Fibroblast of pulmonary artery (primary cell): Measurements from ENCODE around the gene KCNJ2.
A peak's percentile ranks its signal among the peaks of the same experiment; 100 is the strongest.

Experiments used
- DNase-seq: peaks from one replicate; pipeline ENCODE4 v3.0.0-alpha.2; 2010; ENCODE audit warnings: low read depth
- H3K4me3 ChIP-seq: replicated peaks from 2 replicates; pipeline ENCODE4 v1.5.1; 2011; ENCODE audit warnings: low read depth, mild to moderate bottlenecking, control low read depth, low read length, moderate library complexity
- TF ChIP-seq, protein P1 (sequence below): IDR thresholded peaks from 2 replicates; pipeline ENCODE4 v1.5.1; 2011; ENCODE audit warnings: mild to moderate bottlenecking, control low read depth, low read length, inconsistent platforms; ENCODE audit errors: missing control alignments

The KCNJ2 gene

DNA sequence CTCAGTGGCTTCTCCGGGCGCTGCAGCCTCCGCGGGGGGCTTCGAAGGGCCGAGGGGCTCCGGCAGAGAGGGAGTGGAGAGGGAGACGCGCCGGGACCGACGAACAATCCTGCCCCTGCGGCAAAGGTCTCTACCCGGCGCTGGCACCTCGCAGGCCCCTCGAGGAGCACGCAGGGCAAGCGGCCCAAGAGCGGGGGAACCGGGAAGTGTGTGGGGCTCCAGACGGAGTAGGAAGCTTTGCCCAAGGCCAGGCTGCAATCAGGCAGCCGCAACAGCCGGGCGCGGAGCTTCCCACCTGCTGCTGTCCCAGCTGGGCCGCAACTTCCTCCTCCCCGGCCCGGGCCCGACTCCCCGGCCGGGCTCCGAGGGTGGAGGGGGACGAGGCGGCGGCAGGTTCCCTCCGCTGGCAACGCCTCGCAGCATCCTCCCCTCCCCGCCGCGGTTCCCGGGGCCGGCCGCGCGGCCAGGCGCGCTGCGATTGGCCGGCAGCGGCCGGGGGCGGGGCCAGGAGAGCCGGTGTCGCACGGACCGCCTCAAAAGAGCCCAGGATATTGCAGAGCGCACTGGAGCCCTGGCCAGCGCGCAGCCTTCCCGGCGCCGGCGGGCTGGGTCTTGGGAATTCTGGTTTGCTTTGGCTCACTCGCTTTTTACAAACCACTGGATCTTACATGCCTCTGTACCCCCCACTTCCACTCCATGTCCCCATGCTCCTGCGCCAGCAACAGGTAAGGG, at the start of gene KCNJ2:
KCNJ2 (plus strand) TSS at position 556 of the 732 bp plus-strand sequence. CDS start 5,508 bp downstream, outside the sequence.
- peak; percentile 61 for DNase-seq
- peak within 1 kb of the TSS; percentile 52 for H3K4me3 ChIP-seq
- TF ChIP-seq, protein P1, sequence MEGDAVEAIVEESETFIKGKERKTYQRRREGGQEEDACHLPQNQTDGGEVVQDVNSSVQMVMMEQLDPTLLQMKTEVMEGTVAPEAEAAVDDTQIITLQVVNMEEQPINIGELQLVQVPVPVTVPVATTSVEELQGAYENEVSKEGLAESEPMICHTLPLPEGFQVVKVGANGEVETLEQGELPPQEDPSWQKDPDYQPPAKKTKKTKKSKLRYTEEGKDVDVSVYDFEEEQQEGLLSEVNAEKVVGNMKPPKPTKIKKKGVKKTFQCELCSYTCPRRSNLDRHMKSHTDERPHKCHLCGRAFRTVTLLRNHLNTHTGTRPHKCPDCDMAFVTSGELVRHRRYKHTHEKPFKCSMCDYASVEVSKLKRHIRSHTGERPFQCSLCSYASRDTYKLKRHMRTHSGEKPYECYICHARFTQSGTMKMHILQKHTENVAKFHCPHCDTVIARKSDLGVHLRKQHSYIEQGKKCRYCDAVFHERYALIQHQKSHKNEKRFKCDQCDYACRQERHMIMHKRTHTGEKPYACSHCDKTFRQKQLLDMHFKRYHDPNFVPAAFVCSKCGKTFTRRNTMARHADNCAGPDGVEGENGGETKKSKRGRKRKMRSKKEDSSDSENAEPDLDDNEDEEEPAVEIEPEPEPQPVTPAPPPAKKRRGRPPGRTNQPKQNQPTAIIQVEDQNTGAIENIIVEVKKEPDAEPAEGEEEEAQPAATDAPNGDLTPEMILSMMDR = no peak

DNA sequence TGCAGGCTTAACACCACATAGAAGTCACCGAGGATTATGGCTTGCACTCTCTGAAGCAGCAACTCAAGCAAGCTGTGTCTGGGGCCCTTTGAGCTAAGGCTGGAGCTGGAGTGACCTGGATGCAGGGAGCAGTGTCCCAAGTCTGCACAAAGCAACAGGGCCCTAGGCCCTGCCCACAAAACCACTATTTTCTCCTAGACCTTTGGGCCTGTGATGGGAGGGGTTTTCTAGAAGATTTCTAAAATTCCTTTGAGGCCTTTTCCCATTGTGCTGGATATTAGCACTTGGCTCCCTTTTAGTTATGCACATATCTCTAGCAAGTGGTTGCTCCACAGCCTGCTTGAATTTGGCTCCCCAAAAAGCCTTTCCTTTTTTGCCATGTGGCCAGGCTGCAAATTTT, 49.8 kb upstream of the KCNJ2 start:
- DNase-seq = no peak
- TF ChIP-seq, protein P1 = no peak
- H3K4me3 ChIP-seq = no peak overlapping the region

DNA sequence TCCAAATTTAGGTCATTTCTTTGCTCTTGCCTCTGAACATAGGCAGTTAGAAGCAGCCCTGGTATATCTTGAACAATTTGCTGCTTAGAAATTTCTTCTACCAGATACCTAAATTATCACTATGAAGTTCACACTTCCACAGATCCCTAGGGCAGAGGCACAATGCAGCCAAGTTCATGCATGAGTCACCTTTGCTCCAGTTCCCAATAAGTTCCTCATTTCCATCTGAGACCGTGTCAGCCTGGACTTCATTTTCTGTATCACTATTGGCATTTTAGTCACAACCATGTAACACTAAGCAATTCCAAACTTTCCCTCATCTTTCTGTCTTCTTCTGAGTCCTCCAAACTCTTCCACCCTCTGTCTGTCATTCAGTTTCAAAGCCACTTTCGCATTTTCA, 49.3 kb upstream of the KCNJ2 start:
- H3K4me3 ChIP-seq = no peak overlapping the region
- DNase-seq = peak; percentile 9
- TF ChIP-seq, protein P1 = no peak

DNA sequence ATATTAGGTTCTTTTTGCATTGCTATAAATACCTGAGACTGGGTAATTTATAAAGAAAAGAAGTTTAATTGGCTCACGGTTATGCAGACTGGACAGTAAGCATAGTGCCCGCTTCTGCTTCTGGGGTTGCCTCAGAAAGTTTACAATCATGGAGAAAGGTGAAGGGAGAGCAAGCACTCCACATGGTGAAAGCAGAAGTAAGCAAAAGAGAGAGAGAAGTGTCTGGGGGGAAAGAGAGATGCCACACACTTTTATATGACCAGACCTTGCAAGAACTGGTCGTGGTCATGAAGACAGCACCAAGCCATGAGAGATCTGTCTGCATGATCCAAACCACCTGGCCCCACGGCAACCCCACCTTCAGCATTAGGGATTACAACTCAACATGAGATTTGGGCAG, 48.9 kb upstream of the KCNJ2 start:
- H3K4me3 ChIP-seq = no peak overlapping the region
- TF ChIP-seq, protein P1 = no peak
- no peak for DNase-seq

DNA sequence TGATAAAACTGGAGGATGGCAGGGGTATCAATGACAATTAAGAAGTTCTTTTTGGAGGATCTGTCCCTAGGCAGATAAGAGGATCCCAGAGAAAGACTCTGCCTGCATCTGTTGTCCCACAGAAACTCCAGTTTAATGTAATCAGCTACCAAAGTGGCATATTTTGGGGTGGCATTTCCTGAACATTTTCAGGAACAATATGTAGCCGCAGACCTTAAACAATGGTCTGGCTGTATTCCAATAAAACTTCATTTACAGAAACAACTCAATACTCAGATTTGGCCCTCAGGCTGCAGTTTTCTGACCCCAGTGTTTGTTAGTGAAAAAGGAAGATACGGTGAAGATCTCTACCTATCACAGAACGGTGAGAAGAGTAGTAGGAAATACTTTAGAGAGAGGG, 48.2 kb upstream of the KCNJ2 start:
- peak; percentile 32 for DNase-seq
- TF ChIP-seq, protein P1 = no peak
- no peak overlapping the region for H3K4me3 ChIP-seq

DNA sequence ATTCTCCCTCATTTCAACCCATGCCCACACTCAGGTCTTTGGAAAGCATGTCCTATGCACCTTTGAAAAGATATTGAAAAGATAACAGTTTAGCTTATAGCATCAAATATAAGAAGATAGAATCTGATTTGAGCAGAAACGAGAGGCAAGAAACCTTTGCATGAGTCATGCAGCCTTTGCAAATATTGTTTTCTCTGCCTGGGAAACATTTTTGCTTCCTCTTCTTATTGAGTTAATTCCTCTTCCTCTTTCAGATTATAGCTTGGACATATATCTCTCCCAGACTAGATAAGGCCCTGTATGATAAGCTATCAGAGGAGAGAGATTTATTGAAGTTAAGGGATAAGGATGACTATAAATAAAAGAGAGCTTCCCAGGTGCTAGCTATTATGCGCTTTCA, 46.1 kb upstream of the KCNJ2 start:
- no peak overlapping the region for H3K4me3 ChIP-seq
- TF ChIP-seq, protein P1 = no peak
- no peak for DNase-seq

DNA sequence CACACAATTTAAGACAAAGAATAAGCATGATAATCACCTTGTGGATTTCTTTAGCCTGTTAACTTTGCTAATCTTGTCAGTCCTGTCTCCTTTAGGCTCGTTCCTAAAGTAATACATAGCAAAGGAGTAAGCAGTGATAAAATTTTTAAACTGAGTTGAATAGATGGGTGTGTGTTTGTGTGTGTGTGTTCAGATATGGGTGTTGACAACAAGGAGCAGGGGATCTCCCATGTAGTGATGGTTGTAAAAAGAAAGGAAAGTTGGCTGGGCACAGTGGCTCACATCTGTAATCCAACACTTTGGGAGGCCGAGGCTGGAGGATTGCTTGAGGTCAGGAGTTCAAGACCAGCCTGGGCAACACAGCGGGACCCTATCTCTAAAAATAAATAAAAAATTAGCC, 44.6 kb upstream of the KCNJ2 start:
- DNase-seq = no peak
- TF ChIP-seq, protein P1 = no peak
- no peak overlapping the region for H3K4me3 ChIP-seq
